Choroid plexus epithelial cell (primary cell): ENCODE data around the gene SLC38A1.

Experiments used
- DNase-seq: peaks from one replicate; pipeline ENCODE4 v3.0.0-alpha.2; 2010; ENCODE audit warnings: low read depth
- H3K4me3 ChIP-seq: 2 replicates; pipeline ENCODE4 v1.5.1; 2011; ENCODE audit warnings: low read depth, mild to moderate bottlenecking, control low read depth, low read length, moderate library complexity
- TF ChIP-seq, protein P1 (sequence below): conservative IDR thresholded peaks from 2 replicates; pipeline ENCODE4 v1.5.1; 2011; ENCODE audit warnings: low read depth, mild to moderate bottlenecking, control low read depth, inconsistent platforms, low read length, moderate library complexity

Gene SLC38A1

DNA sequence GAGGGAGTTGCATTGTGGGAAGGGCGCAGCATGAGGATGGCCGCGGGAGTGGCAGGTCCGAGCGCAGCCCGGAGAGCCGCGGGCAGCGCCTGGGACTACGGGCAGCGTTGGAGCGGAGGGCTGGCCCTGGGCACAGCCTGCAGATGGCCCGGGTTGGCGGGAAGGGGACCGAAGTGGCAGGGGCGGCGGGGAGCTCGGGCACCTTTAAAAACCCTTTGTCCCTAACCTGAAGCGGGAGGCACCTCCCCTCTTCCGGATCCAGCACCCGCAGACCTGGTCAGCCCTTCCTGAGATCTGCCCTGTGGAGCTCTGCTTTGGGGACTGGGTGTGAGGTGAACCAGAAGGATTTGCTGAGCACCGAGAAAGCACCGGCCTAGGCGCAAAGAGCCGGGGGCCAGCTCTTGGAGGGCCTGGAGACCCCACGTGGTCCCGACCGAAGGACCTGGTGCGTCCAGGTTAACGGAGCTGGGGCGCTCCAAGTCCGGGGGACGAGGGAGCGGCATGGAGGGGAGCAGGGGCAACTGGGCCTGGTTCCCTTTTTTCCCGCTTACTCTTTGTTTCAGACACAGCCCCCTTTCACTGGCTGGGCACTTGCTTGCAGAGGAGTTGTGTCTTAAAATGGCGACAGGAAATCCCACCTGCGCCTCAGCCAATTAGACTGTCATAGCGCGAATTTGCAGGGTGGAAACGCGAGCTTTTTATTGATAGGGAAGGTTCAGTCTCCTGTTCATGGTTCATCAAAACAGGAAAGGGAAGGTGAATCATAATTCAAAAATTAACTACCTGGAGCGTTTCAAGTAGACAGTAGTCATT, 792 bp upstream of the SLC38A1 start:
- peak overlapping the region; percentile 78 for H3K4me3 ChIP-seq
- peak; percentile 25 for DNase-seq
- TF ChIP-seq, protein P1, sequence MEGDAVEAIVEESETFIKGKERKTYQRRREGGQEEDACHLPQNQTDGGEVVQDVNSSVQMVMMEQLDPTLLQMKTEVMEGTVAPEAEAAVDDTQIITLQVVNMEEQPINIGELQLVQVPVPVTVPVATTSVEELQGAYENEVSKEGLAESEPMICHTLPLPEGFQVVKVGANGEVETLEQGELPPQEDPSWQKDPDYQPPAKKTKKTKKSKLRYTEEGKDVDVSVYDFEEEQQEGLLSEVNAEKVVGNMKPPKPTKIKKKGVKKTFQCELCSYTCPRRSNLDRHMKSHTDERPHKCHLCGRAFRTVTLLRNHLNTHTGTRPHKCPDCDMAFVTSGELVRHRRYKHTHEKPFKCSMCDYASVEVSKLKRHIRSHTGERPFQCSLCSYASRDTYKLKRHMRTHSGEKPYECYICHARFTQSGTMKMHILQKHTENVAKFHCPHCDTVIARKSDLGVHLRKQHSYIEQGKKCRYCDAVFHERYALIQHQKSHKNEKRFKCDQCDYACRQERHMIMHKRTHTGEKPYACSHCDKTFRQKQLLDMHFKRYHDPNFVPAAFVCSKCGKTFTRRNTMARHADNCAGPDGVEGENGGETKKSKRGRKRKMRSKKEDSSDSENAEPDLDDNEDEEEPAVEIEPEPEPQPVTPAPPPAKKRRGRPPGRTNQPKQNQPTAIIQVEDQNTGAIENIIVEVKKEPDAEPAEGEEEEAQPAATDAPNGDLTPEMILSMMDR = no peak

DNA sequence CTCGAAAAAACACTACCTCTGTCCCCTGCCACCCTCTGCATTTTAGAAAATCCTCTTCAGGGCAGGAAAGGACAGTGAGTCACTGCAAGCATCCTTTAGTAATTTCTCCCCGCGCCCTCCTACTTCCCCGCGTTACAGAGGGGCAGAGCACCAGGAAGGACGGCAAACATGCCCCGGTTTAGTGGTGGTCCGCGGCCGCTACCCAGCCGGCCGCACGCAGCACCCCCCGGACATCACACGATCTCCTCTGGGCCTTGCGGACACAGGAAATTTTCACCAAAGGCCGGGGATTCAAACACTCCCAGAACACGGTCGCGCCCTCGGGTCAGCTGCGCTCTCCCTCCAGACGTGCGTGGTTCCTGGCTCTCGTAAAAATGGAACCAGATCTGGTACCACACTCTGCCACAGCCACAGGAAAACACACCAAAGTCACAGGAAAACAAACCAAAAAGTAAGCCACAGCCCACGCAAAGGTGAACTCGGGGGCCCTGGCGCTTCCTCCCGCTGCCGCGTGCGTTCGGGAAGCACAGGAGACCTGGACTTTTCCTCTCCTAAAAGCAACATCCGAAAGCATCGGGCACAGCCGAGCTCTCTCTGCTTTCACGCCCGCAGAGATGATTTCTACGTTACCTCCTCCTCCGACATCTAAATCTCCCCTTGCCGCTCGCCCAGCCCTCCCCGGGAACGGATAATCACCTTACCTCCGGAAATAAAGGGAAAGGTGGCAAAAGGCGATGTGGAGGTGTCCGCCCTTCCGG, 839 bp downstream of the SLC38A1 start:
- TF ChIP-seq, protein P1 = no peak
- DNase-seq = peak; percentile 34

DNA sequence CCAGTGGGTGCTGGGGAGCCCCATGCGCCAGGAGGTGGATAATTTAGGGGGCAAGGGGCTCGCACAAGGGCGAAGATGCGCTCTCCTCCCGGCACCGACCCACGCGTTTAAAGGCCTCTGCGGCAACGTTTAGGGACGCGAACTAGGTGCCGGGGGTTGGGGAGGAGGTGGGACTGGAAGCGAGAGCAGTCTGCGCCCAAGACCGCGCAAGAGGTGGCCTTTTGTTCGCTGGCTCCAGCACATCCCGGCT, 1.3 kb downstream of the SLC38A1 start:
- peak overlapping the region; percentile 78 for H3K4me3 ChIP-seq
- DNase-seq = no peak
- TF ChIP-seq, protein P1 = no peak

More for the DNA sequence above, 839 bp downstream of the SLC38A1 start:
- H3K4me3 ChIP-seq = peak overlapping the region; percentile 78

DNA sequence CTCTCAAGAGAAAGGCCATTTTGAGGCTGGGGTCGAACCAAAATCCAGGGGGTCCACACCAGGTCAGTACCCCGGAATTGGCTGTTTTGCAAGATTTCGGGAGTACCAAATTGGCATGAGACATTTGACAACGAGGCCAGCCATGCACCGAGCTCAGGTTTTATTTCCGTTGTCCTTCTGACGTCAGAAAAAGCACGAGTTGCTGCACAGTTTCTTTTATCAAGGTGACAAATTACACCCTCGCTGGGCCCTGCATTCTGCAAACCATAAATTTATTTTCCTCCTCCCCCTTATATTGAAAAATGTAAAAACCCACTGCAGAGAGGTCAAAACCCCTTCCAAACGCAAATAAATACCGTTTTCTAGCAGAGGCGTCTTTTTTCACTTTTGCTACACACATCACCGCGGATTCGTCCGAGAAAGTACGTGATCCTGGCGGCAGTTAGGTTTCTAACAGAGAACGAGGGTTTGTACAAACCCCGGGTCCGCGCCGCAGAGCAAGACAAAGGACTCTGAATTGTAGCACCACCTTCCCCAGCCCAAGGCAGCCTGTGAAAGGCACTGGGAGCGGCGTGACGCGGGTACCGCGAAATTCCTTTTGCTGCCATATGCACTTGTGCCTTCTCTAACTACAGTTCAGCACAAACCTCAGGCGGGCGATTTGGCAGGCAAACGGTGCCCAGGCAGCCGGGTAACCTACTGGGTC, 1.8 kb downstream of the SLC38A1 start:
- H3K4me3 ChIP-seq = peak overlapping the region; percentile 78
- TF ChIP-seq, protein P1 = no peak
- DNase-seq = peak; percentile 70

DNA sequence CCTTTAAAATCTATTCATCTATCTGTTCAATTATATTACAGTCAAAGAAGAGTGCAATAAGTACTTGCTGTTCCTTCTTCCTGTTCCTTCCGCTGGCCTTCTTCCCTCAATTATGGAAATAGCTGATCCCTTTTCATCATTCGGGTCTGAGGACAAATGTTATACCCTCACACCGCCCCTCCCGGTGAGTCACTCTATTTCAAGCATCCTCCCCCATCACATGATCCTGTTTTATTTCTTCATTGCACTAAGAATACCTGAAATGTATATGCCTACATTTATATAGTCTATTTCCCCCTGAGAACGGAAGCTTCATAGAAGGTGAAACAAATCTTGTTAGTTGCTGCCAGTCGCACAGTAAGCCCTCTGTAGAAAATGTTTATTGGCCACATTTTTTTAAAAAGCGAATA, 2.5 kb downstream of the SLC38A1 start:
- peak overlapping the region; percentile 78 for H3K4me3 ChIP-seq
- peak; percentile 70 for DNase-seq
- TF ChIP-seq, protein P1 = no peak

DNA sequence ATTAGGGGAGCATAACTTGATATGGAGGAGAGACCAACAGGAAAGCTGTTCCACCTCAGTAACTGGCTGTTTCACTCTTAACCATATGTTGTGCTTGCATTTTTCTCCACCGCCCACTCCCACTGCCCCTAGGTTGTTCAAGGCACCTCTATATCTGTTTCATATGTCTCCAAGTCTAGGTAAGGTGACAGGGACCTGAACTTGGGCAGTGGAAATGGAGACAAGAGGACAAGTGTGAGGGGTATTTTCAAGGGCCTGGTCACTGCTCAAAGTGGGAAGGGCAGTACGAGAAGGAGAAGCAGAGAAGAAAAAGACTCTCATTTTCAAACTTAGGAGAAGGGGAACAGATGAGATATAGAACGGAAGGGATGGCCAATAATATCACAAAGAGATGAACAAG, 3.1 kb downstream of the SLC38A1 start:
- TF ChIP-seq, protein P1 = no peak

More for the DNA sequence above, 3.1 kb downstream of the SLC38A1 start:
- H3K4me3 ChIP-seq = no peak overlapping the region
- no peak for DNase-seq
